ENCODE results near the gene CROCC2. TPM values are rescaled to one million over a fixed set of nuclear protein-coding genes. Genes with fewer than 3 reads are reported as not detected.
A peak's percentile ranks its signal among the peaks of the same experiment; 100 is the strongest.

Gene CROCC2
- total and polyA plus RNA-seq, 2 of the 13 experiments (the other 11 are each of a cell fraction or from before 2014, with no cell fraction given) = not detected

GRCh38 chr2:240968731-240969624 is 62.8 kb downstream of the CROCC2 start (continued):
- no peak for TF ChIP-seq JARID2 (CRISPR knock-in tag; IDR thresholded peaks at IDR 0.05; ENCODE audit: insufficient replicate concordance)
- peak; percentile 93 for TF ChIP-seq ZNF687 (CRISPR knock-in tag; IDR thresholded peaks at IDR 0.05)
- peak; percentile 54; the same call in 1 of the 2 replicates for TF ChIP-seq ZNF331 (CRISPR knock-in tag; IDR thresholded peaks at IDR 0.05)
- TF ChIP-seq ZNF776 (CRISPR knock-in tag; IDR thresholded peaks at IDR 0.05) = 0 out of 2 replicates have a peak, but pooled peaks have one; percentile 50
- no peak for TF ChIP-seq ETV6 (CRISPR knock-in tag; conservative IDR thresholded peaks at IDR 0.05)
- no peak for TF ChIP-seq KLF11 (CRISPR knock-in tag; IDR thresholded peaks at IDR 0.05)
- no peak for TF ChIP-seq MED8 (CRISPR knock-in tag; IDR thresholded peaks at IDR 0.05; ENCODE audit: insufficient replicate concordance)
- TF ChIP-seq ZBTB2 (CRISPR knock-in tag; IDR thresholded peaks at IDR 0.05; ENCODE audit: low read depth) = no peak
- TF ChIP-seq ZNF747 (CRISPR knock-in tag; IDR thresholded peaks at IDR 0.05; ENCODE audit: borderline replicate concordance) = peak; percentile 63; the same call in 1 of the 2 replicates
- TF ChIP-seq ZNF619 (CRISPR knock-in tag; IDR thresholded peaks at IDR 0.05) = no peak
- peak; percentile 60 for TF ChIP-seq YY1 (IDR thresholded peaks at IDR 0.05; ENCODE audit: insufficient read depth, insufficient replicate concordance, low read depth, low read length)
- no peak for TF ChIP-seq SRSF9 (IDR thresholded peaks at IDR 0.05; ENCODE audit: borderline replicate concordance, insufficient read depth, low read depth, low read length, poor library complexity, severe bottlenecking)
- 0 out of 2 replicates have a peak, but pooled peaks have one; percentile 51 for TF ChIP-seq PAX8 (CRISPR knock-in tag; IDR thresholded peaks at IDR 0.05; ENCODE audit: borderline replicate concordance)
- TF ChIP-seq THAP11 (CRISPR knock-in tag; IDR thresholded peaks at IDR 0.05) = 0 out of 2 replicates have a peak, but pooled peaks have one; percentile 36
- no peak for TF ChIP-seq SMARCC2 (IDR thresholded peaks at IDR 0.05)
- TF ChIP-seq SSRP1 (CRISPR knock-in tag; IDR thresholded peaks at IDR 0.05) = no peak
- peak; percentile 95 for TF ChIP-seq HNRNPL (IDR thresholded peaks at IDR 0.05; ENCODE audit: low read depth, low read length)
- 0 out of 2 replicates have a peak, but pooled peaks have one; percentile 38 for TF ChIP-seq ZNF362 (CRISPR knock-in tag; IDR thresholded peaks at IDR 0.05; ENCODE audit: borderline replicate concordance)
- TF ChIP-seq ATF1 (CRISPR knock-in tag; IDR thresholded peaks at IDR 0.05) = no peak
- TF ChIP-seq MNT (IDR thresholded peaks at IDR 0.05) = no peak
- TF ChIP-seq MYC (CRISPR knock-in tag; IDR thresholded peaks at IDR 0.05; ENCODE audit: borderline replicate concordance) = peak; percentile 53; the same call in 1 of the 2 replicates

Data from HepG2 (cell line).